K562 (cell line): ENCODE data around the gene GDF15. TPM values are rescaled to one million over a fixed set of nuclear protein-coding genes. Genes with fewer than 3 reads are reported as not detected.
A peak's percentile ranks its signal among the peaks of the same experiment; 100 is the strongest.

ENCODE experiments used
- ATAC-seq: fragments of 200-7000 bp; cut with Tn5 transposase; 3 replicates; pipeline ENCODE4 v1.9.1; 2020; ENCODE audit warnings: moderate library complexity
- BruUV-seq: library from RNA; stranded (reverse); fragments of 400-500 nt; replicated peaks from 2 replicates; lab custom pipeline; 2021; lab: Mats Ljungman, UMichigan
- CTCF ChIA-PET: fragments of 300-600 bp; formaldehyde crosslinking; extraction: SDS; loops from one replicate; lab custom pipeline; 2021; ENCODE audit warnings: low intra/inter-chr PET ratio; lab: Yijun Ruan, JAX
- POLR2A ChIA-PET: fragments of 300-600, 350-650 bp; sonication (Branson Sonifier 250); formaldehyde crosslinking; extraction: SDS; loops from one replicate; lab custom pipeline; 2021; ENCODE audit warnings: antibody characterized with exemption, inconsistent platforms; lab: Yijun Ruan, JAX
- DNase-seq, 4 experiments: peaks; one replicate each; pipeline versions ENCODE4 v3.0.0 to v3.0.0-alpha.2; 2011 to 2018; ENCODE audit warnings: low spot score in 3 of 4, mixed read lengths in 3 of 4; ENCODE audit errors: extremely low read depth in 1 of 4
- FAIRE-seq: peaks from 2 replicates; lab custom pipeline; 2011; peaks lifted over from hg19 to GRCh38; lab: Jason Lieb, UNC
- H2AFZ ChIP-seq: 2 replicates; pipeline ENCODE4 v1.6.0; 2011; ENCODE audit warnings: low read depth, low read length, control low read depth, inconsistent platforms
- H3K27ac ChIP-seq: fragments of 200-600 bp; 3 replicates; pipeline ENCODE4 v1.8.0; 2011; ENCODE audit warnings: low read depth, mild to moderate bottlenecking, control low read depth, inconsistent platforms, low read length, moderate library complexity, mixed read lengths; ENCODE audit errors: extremely low read depth
- H3K27me3 ChIP-seq, 2 experiments: fragments of 300-600 bp in 1 of 2; 2 replicates in 1 of 2; 3 replicates in 1 of 2; pipeline versions ENCODE4 v1.6.0 to v1.8.0; 2011; ENCODE audit warnings: inconsistent platforms in 2 of 2, low read length in 2 of 2, mild to moderate bottlenecking in 1 of 2, mixed read lengths in 1 of 2, moderate library complexity in 1 of 2; ENCODE audit not compliant: control insufficient read depth in 2 of 2, insufficient read depth in 2 of 2
- H3K36me3 ChIP-seq: fragments of 300-600 bp; 3 replicates; pipeline ENCODE4 v1.8.0; 2011; ENCODE audit warnings: mild to moderate bottlenecking, low read length, inconsistent platforms; ENCODE audit not compliant: control insufficient read depth, insufficient read depth
- H3K4me1 ChIP-seq, 2 experiments: fragments of 200-600 bp in 1 of 2; replicated peaks in 1 of 2; 2 replicates in 1 of 2; 3 replicates in 1 of 2; pipeline versions ENCODE4 v1.5.1 to v1.8.0; 2011; ENCODE audit warnings: inconsistent platforms in 2 of 2, low read length in 2 of 2, mild to moderate bottlenecking in 1 of 2, mixed read lengths in 1 of 2, moderate library complexity in 1 of 2; ENCODE audit not compliant: control insufficient read depth in 2 of 2, insufficient read depth in 2 of 2
- H3K4me2 ChIP-seq: 2 replicates; pipeline ENCODE4 v1.6.1; 2011; ENCODE audit warnings: low read length, control low read depth, inconsistent platforms, mixed read lengths; ENCODE audit not compliant: insufficient read depth
- H3K4me3 ChIP-seq: fragments of 200-600 bp; sonication (generic), shearing (Covaris generic); 2 replicates; pipeline ENCODE4 v1.5.1; 2016; ENCODE audit warnings: control low read depth, inconsistent platforms
- H3K79me2 ChIP-seq: fragments of 200-600 bp; 3 replicates; pipeline ENCODE4 v1.8.0; 2011; ENCODE audit warnings: low read length, inconsistent platforms; ENCODE audit not compliant: control insufficient read depth, insufficient read depth
- H3K9ac ChIP-seq, 2 experiments: 2 replicates each; pipeline versions ENCODE4 v1.6.0 to v1.6.1; 2011; ENCODE audit warnings: low read depth in 2 of 2, low read length in 2 of 2, control low read depth in 1 of 2, inconsistent platforms in 1 of 2, mild to moderate bottlenecking in 1 of 2, mixed read lengths in 1 of 2; ENCODE audit not compliant: insufficient read depth in 1 of 2
- H3K9me1 ChIP-seq: one replicate; pipeline ENCODE4 v1.6.0; 2011; ENCODE audit warnings: inconsistent platforms, mild to moderate bottlenecking, low read length, moderate library complexity; ENCODE audit not compliant: control insufficient read depth, insufficient read depth
- H3K9me3 ChIP-seq: replicated peaks from 2 replicates; pipeline ENCODE4 v1.5.1; 2011; ENCODE audit warnings: low read depth, low read length, inconsistent platforms; ENCODE audit not compliant: control insufficient read depth, insufficient read depth
- H4K20me1 ChIP-seq: replicated peaks from 2 replicates; pipeline ENCODE4 v1.6.1; 2011; ENCODE audit warnings: low read length, inconsistent platforms, mixed read lengths; ENCODE audit not compliant: control insufficient read depth, insufficient read depth
- CAMTA2 ChIP-seq: fragments of 250-450 bp; sonication (Bioruptor Pico); conservative IDR thresholded peaks from 2 replicates; pipeline ENCODE4 v1.5.1; 2022
- GATAD2A ChIP-seq: fragments of 450-650 bp; IDR thresholded peaks from 2 replicates; pipeline ENCODE4 v1.6.1; 2017
- GTF2A2 ChIP-seq: IDR thresholded peaks from 2 replicates; pipeline ENCODE4 v1.6.1; 2016; ENCODE audit warnings: mild to moderate bottlenecking, missing genetic modification characterization, missing compliant biosample characterization
- IFI16 ChIP-seq: fragments of 250-450 bp; sonication (Bioruptor Pico); IDR thresholded peaks from 2 replicates; pipeline ENCODE4 v2.1.2; 2022; ENCODE audit warnings: mild to moderate bottlenecking, inconsistent platforms
- KLF13 ChIP-seq: fragments of 450-650 bp; IDR thresholded peaks from 2 replicates; pipeline ENCODE4 v1.6.1; 2016; ENCODE audit warnings: missing genetic modification characterization, low read depth, mild to moderate bottlenecking, missing compliant biosample characterization, moderate library complexity, borderline replicate concordance
- MED1 ChIP-seq: sonication (generic); formaldehyde crosslinking; IDR thresholded peaks from 2 replicates; pipeline ENCODE4 v1.8.1; 2023; ENCODE audit warnings: missing genetic modification reagents, borderline replicate concordance
- PPARD ChIP-seq: fragments of 250-450 bp; sonication (Bioruptor Pico); IDR thresholded peaks from 2 replicates; pipeline ENCODE4 v1.8.0; 2022; ENCODE audit warnings: inconsistent platforms, mild to moderate bottlenecking, moderate library complexity
- PRMT5 ChIP-seq: sonication (generic); formaldehyde crosslinking; IDR thresholded peaks from 2 replicates; pipeline ENCODE4 v1.5.0; 2020; ENCODE audit warnings: missing genetic modification reagents
- RBM17 ChIP-seq: fragments of 200-400 bp; formaldehyde crosslinking; IDR thresholded peaks from 2 replicates; pipeline ENCODE4 v1.6.1; 2017; ENCODE audit warnings: low read depth, mild to moderate bottlenecking, low read length, borderline replicate concordance
- RUNX1 ChIP-seq: sonication (generic); IDR thresholded peaks from 2 replicates; pipeline ENCODE4 v1.6.1; 2016; ENCODE audit warnings: antibody characterized with exemption, low read depth
- SIN3A ChIP-seq, 2 experiments: fragments of 150-350 bp in 1 of 2; IDR thresholded peaks; 2 replicates each; pipeline ENCODE4 v1.6.1; 2011 to 2016; ENCODE audit warnings: borderline replicate concordance in 2 of 2, low read depth in 2 of 2, low read length in 2 of 2, mild to moderate bottlenecking in 2 of 2, moderate library complexity in 2 of 2; ENCODE audit not compliant: control insufficient read depth in 1 of 2
- TAL1 ChIP-seq: fragments of 450-650 bp; IDR thresholded peaks from 2 replicates; pipeline ENCODE4 v1.6.1; 2016; ENCODE audit warnings: mild to moderate bottlenecking
- TSC22D4 ChIP-seq: fragments of 450-650 bp; IDR thresholded peaks from 2 replicates; pipeline ENCODE4 v1.6.1; 2016; ENCODE audit warnings: missing genetic modification characterization, missing biosample characterization, control low read depth
- ZKSCAN3 ChIP-seq: fragments of 250-450 bp; sonication (Bioruptor Pico); IDR thresholded peaks from 2 replicates; pipeline ENCODE4 v1.4.0; 2020
- ZNF384 ChIP-seq: IDR thresholded peaks from 2 replicates; pipeline ENCODE4 v1.6.1; 2012; ENCODE audit warnings: low read depth, low read length, improper control_type of control experiment
- ZNF436 ChIP-seq: fragments of 250-450, 450-650 bp; sonication (Bioruptor Pico); formaldehyde crosslinking; IDR thresholded peaks from 2 replicates; pipeline ENCODE4 v1.7.0; 2020; ENCODE audit warnings: mild to moderate bottlenecking
- WGBS: fragments of 100-300 bp; shearing (Covaris generic); methylation state at CpG from one replicate; pipeline ENCODE4 v1.1.6; 2016; ENCODE audit warnings: low coverage, mixed read lengths; ENCODE audit not compliant: insufficient coverage; ENCODE audit errors: missing lambda C conversion rate; 5-methylcytosine and 5-hydroxymethylcytosine counted together
- in situ Hi-C: fragments of 300-500 bp; cut with MboI; formaldehyde crosslinking; loops from 4 replicates; pipeline ENCODE4 v1.15.0; 2018; ENCODE audit warnings: inconsistent platforms, mixed read lengths
- intact Hi-C: fragments of 100-400 bp; cut with micrococcal nuclease; formaldehyde crosslinking; loops from 2 replicates; pipeline ENCODE4 v1.14.2; 2022
- polyA plus RNA-seq, 8 experiments: library from polyadenylated mRNA; depleted of rRNA in 4 of 8; stranded (reverse) in 5 of 8; unstranded in 3 of 8; fragments of >200 nt; fragmentation: Nextera tagmentation in 2 of 8; fragmentation: Illumina TruSeq in 1 of 8; extraction: Ambion mirVana in 2 of 8; extraction: Trizol in 1 of 8; gene quantifications; 2 replicates each; pipeline versions ENCODE4 v1.2.1 to v1.2.3, GENCODE V29; 2011 to 2014; ENCODE audit warnings: inconsistent platforms in 1 of 8, missing spikeins in 1 of 8
- total RNA-seq, 7 experiments: library from RNA; depleted of rRNA in 6 of 7; stranded (reverse); fragments of >200 nt in 6 of 7; fragmentation: Illumina TruSeq in 2 of 7; extraction: Trizol in 2 of 7; gene quantifications; 2 replicates each; pipeline versions ENCODE4 v1.2.1 to v1.2.3, GENCODE V29; 2011 to 2021; ENCODE audit warnings: low replicate concordance in 1 of 7
- TF ChIP-seq, protein P1 (sequence below): fragments of 450-650 bp; IDR thresholded peaks from 2 replicates; pipeline ENCODE4 v1.6.1; 2016
- TF ChIP-seq, protein P2 (sequence below): fragments of 450-650 bp; IDR thresholded peaks from 2 replicates; pipeline ENCODE4 v1.6.1; 2016; ENCODE audit warnings: borderline replicate concordance
- TF ChIP-seq, protein P3 (sequence below), 2 experiments: fragments of 250-450 bp in 1 of 2; fragments of 450-650 bp in 1 of 2; sonication (Bioruptor Pico) in 1 of 2; IDR thresholded peaks; 2 replicates each; pipeline versions ENCODE4 v1.6.1 to v1.8.0; 2016 to 2021; ENCODE audit warnings: mild to moderate bottlenecking in 2 of 2, moderate library complexity in 2 of 2, missing compliant biosample characterization in 1 of 2, missing genetic modification characterization in 1 of 2

GDF15 gene
- total and polyA plus RNA-seq, 9 of the 15 experiments (the other 6 are each of a cell fraction or from before 2014, with no cell fraction given) = 2.3 to 82.4 (median 12.5) TPM

DNA sequence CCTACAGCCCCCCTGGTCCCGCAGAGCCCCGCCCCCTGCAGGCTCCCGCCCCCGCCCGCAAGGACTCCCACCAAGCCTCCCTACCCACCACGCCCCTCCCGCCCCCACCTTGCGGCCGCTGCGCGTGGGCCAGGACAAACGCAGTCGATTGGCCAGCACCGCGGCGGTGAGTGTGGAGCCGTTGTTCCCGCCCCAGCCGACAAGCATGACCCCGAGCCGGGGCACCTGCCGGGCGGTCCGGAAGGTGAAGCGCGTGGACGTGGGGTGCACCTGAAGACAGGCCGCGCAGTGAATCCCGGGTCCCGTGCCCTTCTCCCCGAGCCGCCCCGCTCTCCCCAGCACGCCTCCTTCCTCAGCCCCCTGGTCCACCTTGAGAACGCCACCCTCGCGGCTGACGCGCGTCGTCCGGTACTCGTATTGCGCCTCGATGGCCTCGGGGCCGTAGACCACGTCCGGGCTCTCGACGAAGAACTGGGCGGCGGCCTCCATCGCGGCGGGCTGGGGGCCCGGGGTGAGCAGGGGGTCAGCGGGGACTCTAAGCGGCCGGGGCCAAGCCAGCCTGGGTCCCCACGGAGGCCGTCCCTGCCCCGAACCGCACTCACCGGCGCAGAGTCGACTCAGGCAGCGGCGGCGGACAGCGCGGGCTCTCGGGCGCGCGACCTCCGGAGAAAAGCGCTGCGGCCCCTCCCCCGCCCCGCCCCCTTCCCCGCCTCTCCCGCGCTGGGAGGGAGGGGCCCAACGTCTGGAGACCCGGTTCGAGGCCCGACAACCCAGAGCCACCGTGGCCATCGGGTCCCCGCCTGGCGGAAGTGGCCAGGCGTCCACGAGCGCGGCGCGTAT is 51.8 kb downstream of the GDF15 start, which contains the start of gene ISYNA1:
Gene ISYNA1 (minus strand): TSS at position 643 of the 840 bp plus-strand sequence. CDS start 154 bp downstream, at position 489.
- Histone ChIP-seq H3K4me2 (peak within 1 kb of the TSS; percentile 88), H3K79me2 (peaks cover 50% of the 10 kb centered on the region), H3K4me1 (peaks cover 48 to 93% of the 10 kb centered on the region in 2 experiments), H3K27ac (peak within 1 kb of the TSS; percentile 94), H3K27me3 (no peaks in the 10 kb centered on the region), H4K20me1 (peaks cover 13% of the 10 kb centered on the region), H2AFZ (peak within 1 kb of the TSS; percentile 80), H3K36me3 (peaks cover 34% of the 10 kb centered on the region), H3K9ac (peak within 1 kb of the TSS; percentile 74 to 97), H3K9me3 (no peaks in the 10 kb centered on the region), H3K4me3 (peak within 1 kb of the TSS; percentile 77), H3K9me1 (peaks cover 11% of the 10 kb centered on the region)
- peak; percentile 84 to 94 (median 88) for DNase-seq
- TSS peak; percentile 74 for BruUV-seq
- in situ Hi-C loops (no loop called here), intact Hi-C loops (no loop called here)
- POLR2A ChIA-PET = interaction anchor here (0.7 to 1.8 kb wide), 4 partner anchors 19 to 158 kb away, joined by 3 to 4 read pairs (median 4); partner anchors contain the start of genes JUND and SSBP4
- CTCF ChIA-PET = interaction anchor here (0.7 kb wide), 1 partner anchor 11 kb away, joined by 3 read pairs; no protein-coding TSS in a partner anchor
- 1% methylated on average over 47 of the region's 99 CpGs for WGBS
- peak; percentile 59 for ATAC-seq
- no peak for FAIRE-seq
- TF ChIP-seq MED1 = no peak
- 0 out of 2 replicates have a peak, but pooled peaks have one; percentile 37 for TF ChIP-seq CAMTA2
- TF ChIP-seq ZNF436 = no peak
- no peak for TF ChIP-seq PPARD (CRISPR knock-in tag)
- no peak for TF ChIP-seq RUNX1
- TF ChIP-seq SIN3A (IDR thresholded peaks at IDR 0.05; ENCODE audit: borderline replicate concordance in 2 of 2, control insufficient read depth in 1 of 2, low read depth in 2 of 2, low read length in 2 of 2) = peak; percentile 70 to 71; a peak in 2 of 4 replicates
- TF ChIP-seq GTF2A2 (tag) = no peak
- no peak for TF ChIP-seq TAL1
- no peak for TF ChIP-seq RBM17
- TF ChIP-seq, protein P1, sequence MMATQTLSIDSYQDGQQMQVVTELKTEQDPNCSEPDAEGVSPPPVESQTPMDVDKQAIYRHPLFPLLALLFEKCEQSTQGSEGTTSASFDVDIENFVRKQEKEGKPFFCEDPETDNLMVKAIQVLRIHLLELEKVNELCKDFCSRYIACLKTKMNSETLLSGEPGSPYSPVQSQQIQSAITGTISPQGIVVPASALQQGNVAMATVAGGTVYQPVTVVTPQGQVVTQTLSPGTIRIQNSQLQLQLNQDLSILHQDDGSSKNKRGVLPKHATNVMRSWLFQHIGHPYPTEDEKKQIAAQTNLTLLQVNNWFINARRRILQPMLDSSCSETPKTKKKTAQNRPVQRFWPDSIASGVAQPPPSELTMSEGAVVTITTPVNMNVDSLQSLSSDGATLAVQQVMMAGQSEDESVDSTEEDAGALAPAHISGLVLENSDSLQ = no peak
- TF ChIP-seq ZNF384 = no peak
- TF ChIP-seq ZKSCAN3 (CRISPR knock-in tag) = no peak
- TF ChIP-seq, protein P2, sequence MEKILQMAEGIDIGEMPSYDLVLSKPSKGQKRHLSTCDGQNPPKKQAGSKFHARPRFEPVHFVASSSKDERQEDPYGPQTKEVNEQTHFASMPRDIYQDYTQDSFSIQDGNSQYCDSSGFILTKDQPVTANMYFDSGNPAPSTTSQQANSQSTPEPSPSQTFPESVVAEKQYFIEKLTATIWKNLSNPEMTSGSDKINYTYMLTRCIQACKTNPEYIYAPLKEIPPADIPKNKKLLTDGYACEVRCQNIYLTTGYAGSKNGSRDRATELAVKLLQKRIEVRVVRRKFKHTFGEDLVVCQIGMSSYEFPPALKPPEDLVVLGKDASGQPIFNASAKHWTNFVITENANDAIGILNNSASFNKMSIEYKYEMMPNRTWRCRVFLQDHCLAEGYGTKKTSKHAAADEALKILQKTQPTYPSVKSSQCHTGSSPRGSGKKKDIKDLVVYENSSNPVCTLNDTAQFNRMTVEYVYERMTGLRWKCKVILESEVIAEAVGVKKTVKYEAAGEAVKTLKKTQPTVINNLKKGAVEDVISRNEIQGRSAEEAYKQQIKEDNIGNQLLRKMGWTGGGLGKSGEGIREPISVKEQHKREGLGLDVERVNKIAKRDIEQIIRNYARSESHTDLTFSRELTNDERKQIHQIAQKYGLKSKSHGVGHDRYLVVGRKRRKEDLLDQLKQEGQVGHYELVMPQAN = peak; percentile 78; the same call in 1 of the 2 replicates
- no peak for TF ChIP-seq GATAD2A
- TF ChIP-seq TSC22D4 (tag) = no peak
- TF ChIP-seq, protein P3, sequence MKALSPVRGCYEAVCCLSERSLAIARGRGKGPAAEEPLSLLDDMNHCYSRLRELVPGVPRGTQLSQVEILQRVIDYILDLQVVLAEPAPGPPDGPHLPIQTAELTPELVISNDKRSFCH (CRISPR knock-in tag; IDR thresholded peaks at IDR 0.05) = no peak
- TF ChIP-seq, protein P3 (tag; IDR thresholded peaks at IDR 0.05) = no peak
- TF ChIP-seq PRMT5 = no peak
- TF ChIP-seq IFI16 (CRISPR knock-in tag) = no peak
- 0 out of 2 replicates have a peak, but pooled peaks have one; percentile 23 for TF ChIP-seq KLF13
